Measurements from ENCODE around the gene NANS.
A peak's percentile ranks its signal among the peaks of the same experiment; 100 is the strongest.
"Not testable (repeated sequence)": the region's sequence is repeated elsewhere in the genome, so short reads cannot be mapped to it uniquely, and the experiment has no call there.

NANS gene

DNA sequence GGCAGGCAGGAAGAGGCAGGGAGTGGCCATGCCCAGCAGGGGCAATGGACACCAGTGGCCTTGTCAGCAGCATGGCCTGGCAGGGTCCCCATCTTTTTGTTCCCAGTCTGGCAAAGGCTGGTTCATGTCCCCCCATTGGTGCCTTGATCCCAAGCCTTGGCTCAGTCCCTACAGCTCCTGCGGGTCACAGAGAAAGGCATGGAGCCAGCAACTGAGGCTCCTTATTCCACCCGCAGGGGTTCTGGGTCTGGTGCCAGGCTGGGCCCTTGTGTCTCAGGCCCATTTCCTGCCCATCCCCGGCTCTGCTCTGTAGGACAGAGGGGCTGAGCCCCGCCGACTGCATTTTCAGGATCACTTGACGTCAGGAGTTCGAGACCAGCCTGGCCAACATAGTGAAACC is 48.5 kb downstream of the NANS start:
- Histone ChIP-seq H3K9me3 (ENCODE audit: low read length) (no peaks in the 10 kb centered on the region), H3K9ac (ENCODE audit: low read length) (no peak overlapping the region), H3K27me3 (ENCODE audit: control insufficient read depth in 1 of 2, insufficient read depth in 2 of 2, low read length in 2 of 2) (no peaks in the 10 kb centered on the region), H3K27ac (ENCODE audit: low read depth, low read length) (no peak overlapping the region), H3K36me3 (ENCODE audit: insufficient read depth, low read length) (peaks cover 8% of the 10 kb centered on the region), H3K4me1 (ENCODE audit: insufficient read depth, low read length) (no peaks in the 10 kb centered on the region), H3K4me3 (ENCODE audit: low read depth in 1 of 2, low read length in 2 of 2) (no peak overlapping the region)

DNA sequence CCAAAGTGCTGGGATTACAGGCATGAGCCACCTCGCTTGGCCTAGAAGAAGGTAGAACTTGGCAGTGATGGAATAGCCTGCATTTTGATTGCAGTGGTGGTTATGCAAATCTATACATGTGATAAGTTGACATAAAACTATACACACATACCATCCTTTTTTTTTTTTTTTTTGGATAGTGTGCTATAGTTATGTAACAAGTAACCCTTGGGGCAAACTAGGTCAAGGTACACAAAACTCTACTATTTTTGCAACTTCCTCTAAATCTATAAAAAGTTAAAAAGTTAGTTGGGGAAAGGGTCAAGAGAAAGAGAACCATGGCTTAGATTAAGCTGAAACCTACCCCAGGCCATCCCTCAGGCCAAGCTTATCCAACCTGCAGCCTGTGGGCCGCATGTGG is 51.4 kb downstream of the NANS start:
- H3K9ac ChIP-seq (ENCODE audit: low read length): no peak overlapping the region
- no peaks in the 10 kb centered on the region for H3K4me1 ChIP-seq (ENCODE audit: insufficient read depth, low read length)
- H3K27ac ChIP-seq (ENCODE audit: low read depth, low read length): no peak overlapping the region
- H3K27me3 ChIP-seq (ENCODE audit: control insufficient read depth in 1 of 2, insufficient read depth in 2 of 2, low read length in 2 of 2): no peaks in the 10 kb centered on the region
- peaks cover 9% of the 10 kb centered on the region for H3K36me3 ChIP-seq (ENCODE audit: insufficient read depth, low read length)
- no peaks in the 10 kb centered on the region for H3K9me3 ChIP-seq (ENCODE audit: low read length)
- no peak overlapping the region for H3K4me3 ChIP-seq (ENCODE audit: low read depth in 1 of 2, low read length in 2 of 2)

GRCh38 chr9:98108531-98109031 is 52.0 kb downstream of the NANS start:
- peaks cover 9% of the 10 kb centered on the region for H3K36me3 ChIP-seq (ENCODE audit: insufficient read depth, low read length)
- H3K4me3 ChIP-seq (ENCODE audit: low read depth in 1 of 2, low read length in 2 of 2): no peak overlapping the region
- H3K9ac ChIP-seq (ENCODE audit: low read length): no peak overlapping the region
- H3K9me3 ChIP-seq (ENCODE audit: low read length): no peaks in the 10 kb centered on the region
- H3K27me3 ChIP-seq (ENCODE audit: control insufficient read depth in 1 of 2, insufficient read depth in 2 of 2, low read length in 2 of 2): no peaks in the 10 kb centered on the region
- no peak overlapping the region for H3K27ac ChIP-seq (ENCODE audit: low read depth, low read length)
- no peaks in the 10 kb centered on the region for H3K4me1 ChIP-seq (ENCODE audit: insufficient read depth, low read length)

DNA sequence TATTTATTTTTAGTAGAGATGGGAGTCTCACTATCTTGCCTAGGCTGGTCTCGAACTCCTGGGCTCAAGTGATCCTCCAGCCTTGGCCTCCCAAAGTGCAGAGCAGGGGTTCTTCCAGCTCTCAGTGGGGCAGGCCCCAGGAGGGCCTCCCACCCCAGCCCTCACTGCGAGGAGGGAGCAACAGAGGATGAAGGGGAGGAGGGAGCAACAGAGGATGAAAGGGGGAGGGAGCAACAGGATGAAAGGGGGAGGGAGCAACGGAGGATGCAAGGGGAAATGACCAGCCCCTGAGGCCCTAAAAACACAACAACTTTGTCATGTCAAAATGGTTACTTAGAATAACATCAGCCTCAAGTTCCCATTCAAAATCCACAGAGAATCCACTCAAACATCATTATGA is 52.5 kb downstream of the NANS start:
- Histone ChIP-seq H3K4me1 (ENCODE audit: insufficient read depth, low read length) (no peaks in the 10 kb centered on the region), H3K36me3 (ENCODE audit: insufficient read depth, low read length) (peaks cover 9% of the 10 kb centered on the region), H3K4me3 (ENCODE audit: low read depth in 1 of 2, low read length in 2 of 2) (no peak overlapping the region), H3K27ac (ENCODE audit: low read depth, low read length) (no peak overlapping the region), H3K9me3 (ENCODE audit: low read length) (no peaks in the 10 kb centered on the region), H3K27me3 (ENCODE audit: control insufficient read depth in 1 of 2, insufficient read depth in 2 of 2, low read length in 2 of 2) (no peaks in the 10 kb centered on the region), H3K9ac (ENCODE audit: low read length) (no peak overlapping the region)

- not testable (repeated sequence) for H3K4me1 ChIP-seq (ENCODE audit: insufficient read depth, low read length); H3K27ac ChIP-seq (ENCODE audit: low read depth, low read length); H3K4me3 ChIP-seq (ENCODE audit: low read depth in 1 of 2, low read length in 2 of 2)
Measured at GRCh38 chr9:98117097-98117496, 60.6 kb downstream of the NANS start.

DNA sequence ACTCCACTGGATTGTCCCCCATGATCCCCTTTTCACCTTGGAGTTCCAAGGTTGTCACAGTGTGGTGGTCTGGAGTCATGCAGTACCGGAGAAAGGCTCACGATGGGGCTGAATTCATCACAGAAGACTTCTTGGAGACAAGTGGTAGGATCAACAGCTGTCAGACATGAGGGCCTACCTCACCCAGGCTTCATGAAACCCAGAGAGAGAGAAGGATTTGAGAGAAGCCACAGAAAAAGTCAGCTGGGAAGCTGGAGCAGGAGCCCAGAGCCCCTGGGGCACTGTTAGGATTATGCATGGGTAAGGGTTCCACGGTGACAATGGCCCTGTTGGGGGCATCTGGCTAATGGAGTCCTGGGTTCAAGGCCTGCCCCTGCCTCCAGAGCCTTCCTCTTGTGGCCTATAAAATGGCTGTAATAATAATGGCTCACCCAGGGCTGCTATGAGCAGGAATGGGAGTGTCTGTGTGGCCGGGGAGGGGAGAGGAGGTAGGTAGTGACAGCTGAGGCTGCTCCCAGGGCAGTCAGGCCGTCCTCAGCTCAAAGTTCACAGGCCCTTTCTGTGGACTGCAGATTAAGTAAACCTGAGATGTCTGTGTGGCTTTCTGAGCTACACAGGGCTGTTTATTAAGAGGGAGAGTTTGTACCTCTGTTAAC is 61.6 kb downstream of the NANS start:
- Histone ChIP-seq H3K27ac (ENCODE audit: low read depth, low read length) (peak overlapping the region; percentile 19), H3K9ac (ENCODE audit: low read length) (peak overlapping the region; percentile 33), H3K36me3 (ENCODE audit: insufficient read depth, low read length) (no peaks in the 10 kb centered on the region), H3K27me3 (ENCODE audit: control insufficient read depth in 1 of 2, insufficient read depth in 2 of 2, low read length in 2 of 2) (no peaks in the 10 kb centered on the region), H3K4me1 (ENCODE audit: insufficient read depth, low read length) (no peaks in the 10 kb centered on the region), H3K4me3 (ENCODE audit: low read depth in 1 of 2, low read length in 2 of 2) (peak overlapping the region; percentile 85 to 91), H3K9me3 (ENCODE audit: low read length) (no peaks in the 10 kb centered on the region)

More at GRCh38 chr9:98117097-98117496, 60.6 kb downstream of the NANS start:
- H3K36me3 ChIP-seq (ENCODE audit: insufficient read depth, low read length); H3K9me3 ChIP-seq (ENCODE audit: low read length); H3K9ac ChIP-seq (ENCODE audit: low read length); H3K27me3 ChIP-seq (ENCODE audit: control insufficient read depth in 1 of 2, insufficient read depth in 2 of 2, low read length in 2 of 2): not testable (repeated sequence)

GRCh38 chr9:98118640-98119601 is 62.4 kb downstream of the NANS start, which contains the start of gene TRIM14:
TSS of gene TRIM14 (minus strand) at chr9:98119222. CDS start at chr9:98119188, 34 bp downstream.
- Histone ChIP-seq H3K27ac (ENCODE audit: low read depth, low read length) (peak within 1 kb of the TSS; percentile 80), H3K4me3 (ENCODE audit: low read depth in 1 of 2, low read length in 2 of 2) (peak within 1 kb of the TSS; percentile 85 to 91), H3K9me3 (ENCODE audit: low read length) (no peaks in the 10 kb centered on the region), H3K36me3 (ENCODE audit: insufficient read depth, low read length) (no peaks in the 10 kb centered on the region), H3K9ac (ENCODE audit: low read length) (peak within 1 kb of the TSS; percentile 58), H3K4me1 (ENCODE audit: insufficient read depth, low read length) (no peaks in the 10 kb centered on the region), H3K27me3 (ENCODE audit: control insufficient read depth in 1 of 2, insufficient read depth in 2 of 2, low read length in 2 of 2) (no peaks in the 10 kb centered on the region)

DNA sequence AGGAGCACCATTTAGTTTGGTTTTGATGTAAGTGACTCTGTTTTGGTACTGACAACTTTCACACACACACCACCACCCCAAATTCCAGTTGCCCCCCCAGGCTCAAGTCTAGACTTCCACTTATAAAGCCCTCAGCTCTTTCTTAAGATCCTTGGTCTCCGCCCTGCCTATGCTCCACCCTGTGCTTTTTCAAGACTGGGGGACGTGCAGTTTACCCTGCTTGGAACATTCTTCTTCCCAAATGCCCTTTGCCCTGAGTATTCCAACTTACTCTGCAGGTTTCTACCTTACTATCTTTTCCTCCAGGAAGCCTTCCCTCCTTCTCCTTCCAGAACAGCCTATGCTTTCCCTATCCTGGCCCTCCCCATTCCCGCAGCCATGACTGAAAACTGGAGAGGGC is 63.9 kb downstream of the NANS start:
- Histone ChIP-seq H3K9me3 (ENCODE audit: low read length) (no peaks in the 10 kb centered on the region), H3K9ac (ENCODE audit: low read length) (no peak overlapping the region), H3K4me1 (ENCODE audit: insufficient read depth, low read length) (no peaks in the 10 kb centered on the region), H3K27me3 (ENCODE audit: control insufficient read depth in 1 of 2, insufficient read depth in 2 of 2, low read length in 2 of 2) (no peaks in the 10 kb centered on the region), H3K4me3 (ENCODE audit: low read depth in 1 of 2, low read length in 2 of 2) (no peak overlapping the region), H3K27ac (ENCODE audit: low read depth, low read length) (no peak overlapping the region), H3K36me3 (ENCODE audit: insufficient read depth, low read length) (no peaks in the 10 kb centered on the region)

DNA sequence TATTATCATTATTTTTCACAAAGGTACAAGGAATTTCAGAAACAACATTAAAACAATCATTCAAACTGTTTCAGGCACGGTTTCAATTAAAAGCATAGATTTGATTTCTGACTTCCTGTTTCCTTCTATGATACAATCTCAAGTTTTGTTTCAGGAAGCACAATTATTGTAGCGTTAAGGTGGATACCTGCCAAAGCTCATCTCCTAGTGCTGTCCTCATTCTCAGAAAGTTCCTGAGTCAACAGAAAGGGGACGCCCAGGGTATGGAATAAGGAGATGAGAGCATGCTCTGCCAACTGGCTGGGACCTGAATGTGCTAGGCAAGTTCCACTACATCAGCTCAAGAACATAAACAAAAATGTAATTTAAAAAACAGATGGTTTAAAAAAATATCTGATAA is 64.5 kb downstream of the NANS start:
- Histone ChIP-seq H3K27ac (ENCODE audit: low read depth, low read length) (no peak overlapping the region), H3K36me3 (ENCODE audit: insufficient read depth, low read length) (no peaks in the 10 kb centered on the region), H3K27me3 (ENCODE audit: control insufficient read depth in 1 of 2, insufficient read depth in 2 of 2, low read length in 2 of 2) (no peaks in the 10 kb centered on the region), H3K4me1 (ENCODE audit: insufficient read depth, low read length) (no peaks in the 10 kb centered on the region), H3K9me3 (ENCODE audit: low read length) (no peaks in the 10 kb centered on the region), H3K9ac (ENCODE audit: low read length) (no peak overlapping the region), H3K4me3 (ENCODE audit: low read depth in 1 of 2, low read length in 2 of 2) (no peak overlapping the region)

GRCh38 chr9:98124091-98124490 is 67.6 kb downstream of the NANS start:
- H3K36me3 ChIP-seq (ENCODE audit: insufficient read depth, low read length); H3K27me3 ChIP-seq (ENCODE audit: control insufficient read depth in 1 of 2, insufficient read depth in 2 of 2, low read length in 2 of 2); H3K9me3 ChIP-seq (ENCODE audit: low read length); H3K9ac ChIP-seq (ENCODE audit: low read length); H3K4me3 ChIP-seq (ENCODE audit: low read depth in 1 of 2, low read length in 2 of 2); H3K4me1 ChIP-seq (ENCODE audit: insufficient read depth, low read length); H3K27ac ChIP-seq (ENCODE audit: low read depth, low read length): not testable (repeated sequence)

DNA sequence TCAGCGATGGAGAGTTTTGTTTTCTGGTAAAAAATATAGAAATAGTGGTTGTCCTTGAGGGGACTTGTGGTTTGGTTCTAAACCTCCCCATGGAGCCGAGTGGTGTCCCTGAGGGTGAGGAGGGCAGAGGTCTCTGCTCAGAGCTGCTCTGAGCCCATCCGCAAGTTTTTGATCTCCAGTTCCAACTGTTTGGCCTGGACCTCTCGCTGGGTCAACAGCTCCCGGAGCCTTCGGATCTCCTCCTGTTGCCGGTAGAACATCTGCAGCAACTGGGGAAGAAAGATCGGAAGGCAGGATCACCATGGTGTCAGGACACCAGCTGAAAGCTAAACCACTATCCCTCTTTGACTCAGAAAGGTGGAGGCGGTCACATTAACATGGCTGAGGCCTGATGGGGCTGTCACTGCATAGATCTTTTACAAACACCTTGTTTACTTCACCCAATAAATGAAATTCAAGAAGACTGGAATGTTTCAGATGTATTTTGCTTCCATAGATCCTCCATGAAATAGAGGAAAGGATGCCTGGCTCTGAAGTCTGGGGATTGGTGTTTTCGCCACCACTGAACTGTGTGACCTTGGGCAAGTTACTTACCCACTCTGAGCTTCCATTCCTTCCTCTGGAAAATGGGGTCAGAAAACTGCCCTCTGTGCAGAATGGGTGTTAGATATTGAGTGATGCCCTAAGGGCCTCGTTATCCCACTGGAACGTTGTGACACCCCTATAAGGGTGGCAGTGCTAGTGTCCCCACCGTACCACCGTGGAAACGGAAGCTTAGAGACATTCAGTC is 68.3 kb downstream of the NANS start:
- H3K4me3 ChIP-seq (ENCODE audit: low read depth in 1 of 2, low read length in 2 of 2): no peak overlapping the region
- H3K9me3 ChIP-seq (ENCODE audit: low read length): no peaks in the 10 kb centered on the region
- H3K9ac ChIP-seq (ENCODE audit: low read length): no peak overlapping the region
- no peaks in the 10 kb centered on the region for H3K4me1 ChIP-seq (ENCODE audit: insufficient read depth, low read length)
- no peak overlapping the region for H3K27ac ChIP-seq (ENCODE audit: low read depth, low read length)
- H3K36me3 ChIP-seq (ENCODE audit: insufficient read depth, low read length): no peaks in the 10 kb centered on the region
- no peaks in the 10 kb centered on the region for H3K27me3 ChIP-seq (ENCODE audit: control insufficient read depth in 1 of 2, insufficient read depth in 2 of 2, low read length in 2 of 2)
